SK-N-SH (cell line): ENCODE results near the gene ATG9A. TPM values are rescaled to one million over a fixed set of nuclear protein-coding genes. Genes with fewer than 3 reads are reported as not detected.

ENCODE experiments used
- CTCF ChIA-PET: fragments of 300-600, 350-600 bp; formaldehyde crosslinking; extraction: SDS; loops from one replicate; lab custom pipeline; 2021; lab: Yijun Ruan, JAX
- POLR2A ChIA-PET: fragments of 350-600 bp; sonication (Branson Sonifier 250); formaldehyde crosslinking; extraction: SDS; loops from one replicate; lab custom pipeline; 2020; ENCODE audit warnings: antibody characterized with exemption, inconsistent platforms; lab: Yijun Ruan, JAX
- DNase-seq: peaks from one replicate; pipeline ENCODE4 v3.0.0; 2012
- H2AFZ ChIP-seq: fragments of 200-600 bp; sonication (generic); 2 replicates; pipeline ENCODE4 v1.8.1; 2016; ENCODE audit warnings: antibody characterized with exemption, mild to moderate bottlenecking, low read depth
- H3F3A ChIP-seq: fragments of 200-600 bp; sonication (generic); replicated peaks from 2 replicates; pipeline ENCODE3; 2016; ENCODE audit warnings: antibody characterized with exemption, mild to moderate bottlenecking; ENCODE audit not compliant: insufficient read depth
- H3K27ac ChIP-seq, 2 experiments: fragments of 200-500 bp in 1 of 2; fragments of 200-600 bp in 1 of 2; sonication (Bioruptor generic) in 1 of 2; sonication (generic), shearing (Covaris generic) in 1 of 2; 2 replicates each; pipeline versions ENCODE4 v1.5.1 to v1.6.1; 2014 to 2016; ENCODE audit warnings: low read depth in 2 of 2, inconsistent platforms in 1 of 2, low read length in 1 of 2, mild to moderate bottlenecking in 1 of 2, mixed read lengths in 1 of 2
- H3K27me3 ChIP-seq: fragments of 200-600 bp; sonication (generic), shearing (Covaris generic); 2 replicates; pipeline ENCODE4 v1.6.1; 2016; ENCODE audit warnings: mixed run types; ENCODE audit not compliant: insufficient read depth
- H3K36me3 ChIP-seq, 2 experiments: fragments of 200-500 bp in 1 of 2; fragments of 200-600 bp in 1 of 2; sonication (Bioruptor generic) in 1 of 2; sonication (generic) in 1 of 2; replicated peaks in 1 of 2; 2 replicates each; pipeline versions ENCODE3 to v1.5.1; 2014 to 2016; ENCODE audit warnings: low read length in 1 of 2, mild to moderate bottlenecking in 1 of 2; ENCODE audit not compliant: insufficient read depth in 2 of 2, control insufficient read depth in 1 of 2
- H3K4me1 ChIP-seq, 2 experiments: fragments of 200-500 bp in 1 of 2; fragments of 200-600 bp in 1 of 2; sonication (Bioruptor generic) in 1 of 2; sonication (generic), shearing (Covaris generic) in 1 of 2; 2 replicates each; pipeline versions ENCODE4 v1.5.1 to v1.6.1; 2014 to 2016; ENCODE audit warnings: low read depth in 1 of 2, low read length in 1 of 2, mixed run types in 1 of 2; ENCODE audit not compliant: insufficient read depth in 2 of 2, control insufficient read depth in 1 of 2
- H3K4me2 ChIP-seq: fragments of 200-600 bp; sonication (generic), shearing (Covaris generic); 2 replicates; pipeline ENCODE4 v1.6.1; 2017; ENCODE audit warnings: mixed run types
- H3K4me3 ChIP-seq, 2 experiments: fragments of 200-500 bp in 1 of 2; fragments of 200-600 bp in 1 of 2; sonication (Bioruptor generic) in 1 of 2; sonication (generic), shearing (Covaris generic) in 1 of 2; 2 replicates each; pipeline versions ENCODE4 v1.5.1 to v1.8.1; 2014 to 2016; ENCODE audit warnings: low read depth in 2 of 2, inconsistent platforms in 1 of 2, low read length in 1 of 2, mild to moderate bottlenecking in 1 of 2, mixed read lengths in 1 of 2, moderate library complexity in 1 of 2
- H3K79me2 ChIP-seq: fragments of 200-600 bp; sonication (generic); 2 replicates; pipeline ENCODE4 v1.8.1; 2017; ENCODE audit warnings: mild to moderate bottlenecking; ENCODE audit not compliant: insufficient read depth
- H3K9ac ChIP-seq: fragments of 200-600 bp; sonication (generic); 2 replicates; pipeline ENCODE4 v1.6.1; 2017; ENCODE audit warnings: mixed run types
- H3K9me2 ChIP-seq: fragments of 200-600 bp; sonication (generic); 2 replicates; pipeline ENCODE4 v1.6.1; 2017; ENCODE audit warnings: mixed run types
- H3K9me3 ChIP-seq: fragments of 200-600 bp; sonication (generic); 2 replicates; pipeline ENCODE4 v1.6.1; 2017; ENCODE audit warnings: mixed run types, mild to moderate bottlenecking, moderate library complexity
- H4K20me1 ChIP-seq: fragments of 200-600 bp; sonication (generic); 2 replicates; pipeline ENCODE4 v1.6.1; 2017; ENCODE audit warnings: mild to moderate bottlenecking, mixed run types; ENCODE audit not compliant: insufficient read depth
- ELF1 ChIP-seq: IDR thresholded peaks from 2 replicates; pipeline ENCODE4 v1.4.0; 2012
- EP300 ChIP-seq, 2 experiments: IDR thresholded peaks; 2 replicates each; pipeline versions ENCODE4 v1.4.0 to v1.6.1; 2012; ENCODE audit warnings: borderline replicate concordance in 1 of 2, low read depth in 1 of 2, low read length in 1 of 2
- FOSL2 ChIP-seq: IDR thresholded peaks from 2 replicates; pipeline ENCODE4 v1.4.0; 2012; ENCODE audit warnings: low read depth, mild to moderate bottlenecking, moderate library complexity, borderline replicate concordance
- GABPA ChIP-seq: IDR thresholded peaks from 2 replicates; pipeline ENCODE4 v1.4.0; 2012; ENCODE audit warnings: low read depth, mild to moderate bottlenecking
- GATA2 ChIP-seq: sonication (generic); formaldehyde crosslinking; IDR thresholded peaks from 2 replicates; pipeline ENCODE4 v1.5.0; 2020; ENCODE audit warnings: mild to moderate bottlenecking, missing genetic modification reagents
- IRF3 ChIP-seq: fragments of 150-350 bp; IDR thresholded peaks from 2 replicates; pipeline ENCODE4 v1.6.1; 2016; ENCODE audit warnings: mild to moderate bottlenecking, low read depth, low read length
- MAX ChIP-seq: IDR thresholded peaks from 2 replicates; pipeline ENCODE4 v1.4.0; 2012; ENCODE audit warnings: low read depth
- MXI1 ChIP-seq: IDR thresholded peaks from 2 replicates; pipeline ENCODE4 v1.6.1; 2012; ENCODE audit warnings: mild to moderate bottlenecking, low read depth, low read length, improper control_type of control experiment
- NFIC ChIP-seq: IDR thresholded peaks from 2 replicates; pipeline ENCODE4 v1.4.0; 2012; ENCODE audit warnings: borderline replicate concordance
- POLR2AphosphoS5 ChIP-seq: IDR thresholded peaks from 2 replicates; pipeline ENCODE4 v1.6.1; 2012; ENCODE audit warnings: low read depth, low read length
- RFX5 ChIP-seq: IDR thresholded peaks from 2 replicates; pipeline ENCODE4 v1.6.1; 2012; ENCODE audit warnings: mild to moderate bottlenecking, improper control_type of control experiment, low read length
- TEAD4 ChIP-seq: IDR thresholded peaks from 2 replicates; pipeline ENCODE4 v1.4.0; 2012; ENCODE audit warnings: mild to moderate bottlenecking, borderline replicate concordance; ENCODE audit not compliant: insufficient read depth
- YY1 ChIP-seq: IDR thresholded peaks from 2 replicates; pipeline ENCODE4 v1.4.0; 2012; ENCODE audit warnings: low read depth, mild to moderate bottlenecking
- ZBTB33 ChIP-seq: IDR thresholded peaks from 2 replicates; pipeline ENCODE4 v1.4.0; 2012; ENCODE audit warnings: low read depth, borderline replicate concordance
- WGBS: methylation state at CpG from one replicate; pipeline ENCODE4 v1.1.6; 2017; ENCODE audit warnings: low lambda C conversion rate; 5-methylcytosine and 5-hydroxymethylcytosine counted together
- polyA plus RNA-seq, 3 experiments: library from polyadenylated mRNA; depleted of rRNA; stranded (reverse); fragments of >200 nt; gene quantifications; 2 replicates each; pipeline ENCODE4 v1.2.3, GENCODE V29; 2012
- TF ChIP-seq, protein P1 (sequence below): IDR thresholded peaks from 2 replicates; pipeline ENCODE4 v1.6.1; 2012; ENCODE audit warnings: mild to moderate bottlenecking, low read depth, low read length, moderate library complexity
- TF ChIP-seq, protein P2 (sequence below): fragments of 150-350 bp; IDR thresholded peaks from 2 replicates; pipeline ENCODE4 v1.6.1; 2017; ENCODE audit warnings: antibody characterized with exemption, low read length, low read depth, borderline replicate concordance

Gene ATG9A
- polyA plus RNA-seq, 1 of the 3 experiments (the other 2 are of a cell fraction), result 29.6 TPM

- TF ChIP-seq, protein P1, sequence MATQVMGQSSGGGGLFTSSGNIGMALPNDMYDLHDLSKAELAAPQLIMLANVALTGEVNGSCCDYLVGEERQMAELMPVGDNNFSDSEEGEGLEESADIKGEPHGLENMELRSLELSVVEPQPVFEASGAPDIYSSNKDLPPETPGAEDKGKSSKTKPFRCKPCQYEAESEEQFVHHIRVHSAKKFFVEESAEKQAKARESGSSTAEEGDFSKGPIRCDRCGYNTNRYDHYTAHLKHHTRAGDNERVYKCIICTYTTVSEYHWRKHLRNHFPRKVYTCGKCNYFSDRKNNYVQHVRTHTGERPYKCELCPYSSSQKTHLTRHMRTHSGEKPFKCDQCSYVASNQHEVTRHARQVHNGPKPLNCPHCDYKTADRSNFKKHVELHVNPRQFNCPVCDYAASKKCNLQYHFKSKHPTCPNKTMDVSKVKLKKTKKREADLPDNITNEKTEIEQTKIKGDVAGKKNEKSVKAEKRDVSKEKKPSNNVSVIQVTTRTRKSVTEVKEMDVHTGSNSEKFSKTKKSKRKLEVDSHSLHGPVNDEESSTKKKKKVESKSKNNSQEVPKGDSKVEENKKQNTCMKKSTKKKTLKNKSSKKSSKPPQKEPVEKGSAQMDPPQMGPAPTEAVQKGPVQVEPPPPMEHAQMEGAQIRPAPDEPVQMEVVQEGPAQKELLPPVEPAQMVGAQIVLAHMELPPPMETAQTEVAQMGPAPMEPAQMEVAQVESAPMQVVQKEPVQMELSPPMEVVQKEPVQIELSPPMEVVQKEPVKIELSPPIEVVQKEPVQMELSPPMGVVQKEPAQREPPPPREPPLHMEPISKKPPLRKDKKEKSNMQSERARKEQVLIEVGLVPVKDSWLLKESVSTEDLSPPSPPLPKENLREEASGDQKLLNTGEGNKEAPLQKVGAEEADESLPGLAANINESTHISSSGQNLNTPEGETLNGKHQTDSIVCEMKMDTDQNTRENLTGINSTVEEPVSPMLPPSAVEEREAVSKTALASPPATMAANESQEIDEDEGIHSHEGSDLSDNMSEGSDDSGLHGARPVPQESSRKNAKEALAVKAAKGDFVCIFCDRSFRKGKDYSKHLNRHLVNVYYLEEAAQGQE, result no peak
- TF ChIP-seq, all 33 proteins: peak for 0
These were observed 23.1 kb upstream of the ATG9A start (continued) for GRCh38 chr2:219252570-219252899.

- no peak for DNase-seq
- POLR2A ChIA-PET, result interaction anchor here (0.7 kb wide), 1 partner anchor 34 kb away, joined by 3 read pairs; no protein-coding TSS in a partner anchor
- Histone ChIP-seq H3K4me2 (no peak overlapping the region), H3K36me3 (peaks cover 1 to 14% of the 10 kb centered on the region in 2 experiments), H3K4me1 (peaks cover 19 to 22% of the 10 kb centered on the region in 2 experiments; a peak in 3 of 4 replicates), H4K20me1 (no peaks in the 10 kb centered on the region), H3K9ac (no peak overlapping the region), H3K9me3 (no peaks in the 10 kb centered on the region), H3F3A (peaks cover 19% of the 10 kb centered on the region), H2AFZ (no peak overlapping the region), H3K27ac (no peak overlapping the region), H3K79me2 (peaks cover 2% of the 10 kb centered on the region; the same call in 1 of the 2 replicates), H3K9me2 (no peaks in the 10 kb centered on the region), H3K27me3 (peaks cover 31% of the 10 kb centered on the region), H3K4me3 (no peak overlapping the region)
- 88% methylated on average over 3 of the region's 5 CpGs for WGBS
- TF ChIP-seq IRF3 (no peak), TEAD4 (no peak), GATA2 (CRISPR knock-in tag) (no peak), POLR2AphosphoS5 (no peak), MAX (no peak), YY1 (no peak), EP300 (IDR thresholded peaks at IDR 0.05; ENCODE audit: borderline replicate concordance in 1 of 2, low read depth in 1 of 2, low read length in 1 of 2) (no peak), NFIC (no peak), RFX5 (no peak), GABPA (no peak), ZBTB33 (no peak), MXI1 (no peak), ELF1 (no peak), FOSL2 (no peak)
- TF ChIP-seq, protein P2, sequence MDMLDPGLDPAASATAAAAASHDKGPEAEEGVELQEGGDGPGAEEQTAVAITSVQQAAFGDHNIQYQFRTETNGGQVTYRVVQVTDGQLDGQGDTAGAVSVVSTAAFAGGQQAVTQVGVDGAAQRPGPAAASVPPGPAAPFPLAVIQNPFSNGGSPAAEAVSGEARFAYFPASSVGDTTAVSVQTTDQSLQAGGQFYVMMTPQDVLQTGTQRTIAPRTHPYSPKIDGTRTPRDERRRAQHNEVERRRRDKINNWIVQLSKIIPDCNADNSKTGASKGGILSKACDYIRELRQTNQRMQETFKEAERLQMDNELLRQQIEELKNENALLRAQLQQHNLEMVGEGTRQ, result no peak
- CTCF ChIA-PET, result interaction anchor here (0.7 to 5.5 kb wide), 6 partner anchors 10 to 76 kb away, joined by 3 to 44 read pairs (median 4); no protein-coding TSS in a partner anchor
These were observed 22.6 kb upstream of the ATG9A start for GRCh38 chr2:219252084-219252483.
